Sigmoid colon (tissue), 4 donors: Measurements from ENCODE around the gene CPT1C.

ENCODE experiments used
- EP300 ChIP-seq, 4 donors: sonication (generic); formaldehyde crosslinking; IDR thresholded peaks; one replicate each; pipeline ENCODE4 v1.6.1; 2017; ENCODE audit warnings: antibody characterized with exemption in 4 of 4
- POLR2A ChIP-seq, 2 donors: fragments of 450-650 bp; IDR thresholded peaks; one replicate each; pipeline ENCODE4 v1.6.1; 2016; ENCODE audit warnings: antibody characterized with exemption in 2 of 2, mild to moderate bottlenecking in 2 of 2, moderate library complexity in 2 of 2
- TF ChIP-seq, protein P1 (sequence below), 4 experiments: fragments of 450-650 bp in 3 of 4; fragments of 200-600 bp in 1 of 4; IDR thresholded peaks; one replicate each; pipeline ENCODE4 v1.5.1; 2016 to 2019; ENCODE audit warnings: antibody characterized with exemption in 4 of 4, mild to moderate bottlenecking in 3 of 4, moderate library complexity in 2 of 4

DNA sequence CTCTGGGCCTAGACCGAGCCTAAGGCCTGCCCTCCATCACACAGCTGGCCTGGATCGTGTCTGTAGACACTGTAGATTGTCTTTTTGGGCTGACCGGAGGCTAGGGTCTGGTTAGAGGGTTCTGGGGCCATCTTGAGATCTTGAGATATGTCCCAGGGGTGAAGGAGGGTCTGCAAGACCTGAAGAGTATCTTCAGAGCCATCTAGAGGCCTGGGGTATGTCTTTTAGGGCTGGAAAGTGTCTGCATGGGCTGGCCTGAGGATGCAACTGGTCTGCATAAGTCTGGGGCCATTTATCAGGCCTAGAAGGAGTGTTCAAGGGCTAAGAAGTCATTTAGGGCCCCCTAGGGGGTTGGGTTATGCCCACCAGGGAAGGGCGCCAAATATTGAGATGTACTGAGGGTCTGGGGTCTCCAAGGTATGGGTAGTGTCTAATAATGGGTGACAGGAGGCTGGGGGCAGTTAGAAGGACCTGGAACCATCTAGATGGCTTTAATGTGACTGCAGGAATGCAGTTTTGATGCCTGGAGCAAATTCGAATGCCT lies 48.4 kb upstream of the CPT1C start:
- TF ChIP-seq, protein P1, sequence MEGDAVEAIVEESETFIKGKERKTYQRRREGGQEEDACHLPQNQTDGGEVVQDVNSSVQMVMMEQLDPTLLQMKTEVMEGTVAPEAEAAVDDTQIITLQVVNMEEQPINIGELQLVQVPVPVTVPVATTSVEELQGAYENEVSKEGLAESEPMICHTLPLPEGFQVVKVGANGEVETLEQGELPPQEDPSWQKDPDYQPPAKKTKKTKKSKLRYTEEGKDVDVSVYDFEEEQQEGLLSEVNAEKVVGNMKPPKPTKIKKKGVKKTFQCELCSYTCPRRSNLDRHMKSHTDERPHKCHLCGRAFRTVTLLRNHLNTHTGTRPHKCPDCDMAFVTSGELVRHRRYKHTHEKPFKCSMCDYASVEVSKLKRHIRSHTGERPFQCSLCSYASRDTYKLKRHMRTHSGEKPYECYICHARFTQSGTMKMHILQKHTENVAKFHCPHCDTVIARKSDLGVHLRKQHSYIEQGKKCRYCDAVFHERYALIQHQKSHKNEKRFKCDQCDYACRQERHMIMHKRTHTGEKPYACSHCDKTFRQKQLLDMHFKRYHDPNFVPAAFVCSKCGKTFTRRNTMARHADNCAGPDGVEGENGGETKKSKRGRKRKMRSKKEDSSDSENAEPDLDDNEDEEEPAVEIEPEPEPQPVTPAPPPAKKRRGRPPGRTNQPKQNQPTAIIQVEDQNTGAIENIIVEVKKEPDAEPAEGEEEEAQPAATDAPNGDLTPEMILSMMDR (IDR thresholded peaks at IDR 0.05), result no peak
- no peak for TF ChIP-seq POLR2A (IDR thresholded peaks at IDR 0.05)
- TF ChIP-seq EP300 (IDR thresholded peaks at IDR 0.05), result peak in 1 of 4 donors; percentile 4
